AG20443 (cell line): ENCODE data around the gene GZMH.
"Not testable (repeated sequence)": the region's sequence is repeated elsewhere in the genome, so short reads cannot be mapped to it uniquely, and the experiment has no call there.

Experiments
- DNase-seq: peaks from one replicate; pipeline ENCODE4 v3.0.0; 2012; ENCODE audit warnings: low spot score, mixed read lengths

The GZMH gene

DNA sequence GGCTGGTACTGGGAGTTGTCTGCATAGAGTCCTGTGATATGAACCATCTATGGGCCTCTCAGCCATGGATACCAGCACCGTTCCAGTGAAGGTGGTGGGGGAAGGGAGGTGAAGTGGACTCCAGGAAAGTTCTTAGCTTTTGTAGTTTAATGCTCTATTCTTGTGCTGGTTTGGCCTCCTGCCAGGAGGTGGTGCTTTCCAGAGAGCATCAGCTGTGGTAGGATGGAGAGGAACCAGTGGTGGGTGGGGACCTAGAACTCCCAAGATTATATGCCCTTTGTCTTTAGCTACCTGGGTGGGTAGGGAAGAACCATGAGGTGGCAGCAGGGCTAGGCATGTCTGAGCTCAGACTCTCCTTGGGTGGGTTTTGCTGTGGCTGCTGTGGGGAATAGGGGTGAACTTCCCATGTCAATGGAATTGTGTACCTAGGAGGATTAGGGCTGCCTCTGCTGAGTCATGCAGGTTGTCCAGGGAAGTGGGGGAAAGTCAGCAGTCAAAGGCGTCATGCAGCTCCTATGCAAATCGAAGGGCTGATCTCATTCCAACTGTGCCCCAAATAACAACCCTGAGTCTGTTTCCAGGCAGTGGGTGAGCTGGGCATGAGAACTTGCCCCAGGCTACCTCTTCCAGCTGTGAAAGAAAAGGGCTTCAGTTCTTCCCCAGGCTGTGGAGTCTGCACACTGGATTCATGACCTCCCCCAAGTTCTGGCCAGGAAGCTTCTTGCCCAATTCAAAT lies 14.2 kb downstream of the GZMH start:
- no peak for DNase-seq

GRCh38 chr14:24591004-24591403 lies 18.5 kb downstream of the GZMH start:
- DNase-seq, result not testable (repeated sequence)

GRCh38 chr14:24584402-24584801 lies 25.1 kb downstream of the GZMH start:
- not testable (repeated sequence) for DNase-seq

DNA sequence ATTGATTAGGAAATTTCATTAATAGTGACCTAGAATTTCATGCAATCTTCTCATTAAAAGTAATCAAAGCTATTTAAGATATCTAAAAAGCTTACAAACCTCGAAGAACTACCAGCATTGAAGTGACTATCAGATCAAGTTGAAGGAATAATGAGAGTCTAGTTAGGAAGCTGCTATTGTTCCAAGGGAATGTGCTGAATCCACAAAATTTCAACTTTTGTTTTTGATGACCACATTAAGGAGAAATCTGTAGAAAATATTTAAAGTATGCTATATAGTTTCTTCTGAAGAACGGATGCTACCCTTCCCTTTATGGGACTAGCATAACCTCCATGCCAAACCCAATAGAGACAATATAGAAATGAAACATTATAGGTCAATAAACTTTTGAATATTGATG lies 30.9 kb downstream of the GZMH start:
- DNase-seq, result no peak

DNA sequence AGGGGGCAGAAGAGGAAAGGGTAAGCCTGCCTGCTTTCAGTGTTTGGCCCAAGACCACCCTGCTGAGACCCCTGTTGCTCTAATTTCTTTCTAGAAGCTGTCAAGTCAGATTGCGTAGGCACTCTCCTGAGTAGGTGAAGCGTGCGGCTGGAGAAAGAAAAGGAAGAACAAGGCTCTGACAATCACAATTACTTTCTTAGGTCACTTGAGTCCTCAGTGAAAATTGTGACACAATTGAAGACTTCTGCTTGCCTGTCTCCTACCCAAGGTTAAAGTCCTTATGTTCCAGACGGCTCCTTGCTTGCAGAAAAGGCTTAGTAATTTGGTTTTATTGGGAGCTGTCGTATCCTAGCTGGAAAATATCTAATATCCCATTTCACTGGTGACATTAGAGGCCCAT lies 32.7 kb downstream of the GZMH start:
- DNase-seq, result no peak

GRCh38 chr14:24576182-24576581 lies 33.3 kb downstream of the GZMH start, which contains the start of gene CTSG:
Gene CTSG (minus strand): TSS chr14:24576250. CDS start chr14:24576223, 27 bp downstream.
- no peak for DNase-seq

- DNase-seq, result no peak
Measured at GRCh38 chr14:24574206-24574774, 35.2 kb downstream of the GZMH start.

DNA sequence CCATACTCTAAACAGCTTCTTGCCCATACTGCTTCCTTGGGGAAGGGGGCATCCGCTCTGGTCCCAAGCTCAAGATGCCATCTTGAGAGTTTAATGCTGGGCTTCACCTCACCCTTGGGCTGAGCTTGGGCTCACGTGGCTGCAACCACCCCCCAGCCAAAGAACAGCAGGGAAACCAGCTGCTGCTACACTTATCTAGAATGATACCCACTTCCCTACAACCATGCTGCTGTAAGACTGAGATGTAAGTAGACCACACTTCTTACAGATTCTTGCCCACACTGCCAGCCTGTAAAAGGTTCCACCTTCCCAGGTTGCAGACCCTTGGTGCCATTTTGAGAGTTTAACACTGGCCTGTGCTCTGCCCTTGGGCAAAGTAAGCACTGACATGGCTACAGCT lies 43.2 kb downstream of the GZMH start:
- no peak for DNase-seq

DNA sequence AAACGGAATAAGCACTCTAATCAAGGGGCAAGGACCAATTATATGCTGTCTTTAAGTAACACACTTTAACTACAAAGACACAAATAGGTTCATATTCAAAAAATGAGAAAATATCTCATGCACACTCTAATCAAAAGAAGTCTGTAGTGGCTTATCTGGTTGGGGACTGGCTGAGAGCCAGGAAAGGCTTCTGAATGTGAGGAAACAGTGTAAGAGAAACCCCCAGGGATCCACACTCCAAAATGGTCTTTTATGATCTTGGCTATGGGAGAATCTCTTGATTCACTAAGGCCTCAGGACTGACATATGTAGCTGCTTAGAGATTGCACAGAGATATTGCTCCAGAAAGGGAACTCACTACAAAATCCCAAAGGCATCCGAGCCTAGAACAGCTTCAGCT lies 43.7 kb downstream of the GZMH start:
- DNase-seq, result no peak

DNA sequence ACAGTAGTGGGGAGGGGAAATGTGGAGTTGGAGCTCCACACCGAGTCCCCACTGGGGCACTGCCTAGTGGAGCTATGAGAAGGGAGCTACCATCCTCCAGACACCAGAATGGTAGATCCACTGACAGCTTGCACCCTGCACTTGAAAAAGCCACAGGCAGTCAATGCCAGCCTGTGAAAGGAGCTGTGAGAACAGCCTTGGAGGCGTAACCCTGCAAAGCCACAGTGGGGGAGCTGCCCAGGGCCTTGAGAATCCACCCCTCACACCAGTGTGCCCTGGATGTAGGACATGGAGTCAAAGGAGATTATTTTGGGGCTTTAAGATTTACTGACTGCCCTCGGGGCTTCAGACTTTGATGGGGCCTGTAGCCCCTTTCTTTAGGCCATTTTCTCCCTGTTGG lies 46.0 kb downstream of the GZMH start:
- no peak for DNase-seq

DNA sequence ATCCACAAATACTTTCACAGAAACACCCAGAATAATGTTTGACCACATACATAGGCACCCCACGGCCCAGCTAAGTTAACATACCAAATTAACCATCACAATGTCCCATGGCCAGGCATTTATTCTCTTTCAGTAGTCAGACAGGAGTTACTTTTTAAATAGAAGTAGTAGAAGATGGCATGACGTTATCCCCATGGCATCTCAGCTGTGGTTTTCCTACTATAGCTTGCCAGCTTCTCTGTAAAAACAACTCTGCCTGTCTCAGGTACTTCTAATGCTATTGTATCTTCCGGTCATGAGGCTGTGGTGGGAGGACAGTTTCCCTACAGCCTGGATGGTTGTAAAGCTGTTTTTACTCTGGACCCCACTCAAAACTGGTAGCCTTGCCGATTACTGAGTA lies 52.7 kb downstream of the GZMH start:
- no peak for DNase-seq
